GM12891 (cell line): Measurements from ENCODE around the gene DCAF15.

Source experiments
- PAX5 ChIP-seq: IDR thresholded peaks from 2 replicates; pipeline ENCODE4 v1.6.1; 2011; ENCODE audit warnings: low read length, moderate library complexity, mild to moderate bottlenecking; ENCODE audit not compliant: insufficient read depth, severe bottlenecking
- POLR2A ChIP-seq: IDR thresholded peaks from 2 replicates; pipeline ENCODE4 v1.6.1; 2011; ENCODE audit warnings: low read depth, low read length, control low read depth
- POLR2AphosphoS5 ChIP-seq: IDR thresholded peaks from 2 replicates; pipeline ENCODE4 v1.6.1; 2011; ENCODE audit warnings: low read depth, low read length, control low read depth
- POU2F2 ChIP-seq: IDR thresholded peaks from 2 replicates; pipeline ENCODE4 v1.6.1; 2011; ENCODE audit warnings: low read depth, mild to moderate bottlenecking, control low read depth, low read length, moderate library complexity
- SPI1 ChIP-seq: IDR thresholded peaks from 2 replicates; pipeline ENCODE4 v1.6.1; 2011; ENCODE audit warnings: low read depth, low read length, control low read depth
- TAF1 ChIP-seq: IDR thresholded peaks from 2 replicates; pipeline ENCODE4 v1.6.1; 2011; ENCODE audit warnings: low read depth, low read length, control low read depth

- TF ChIP-seq POLR2AphosphoS5 (no peak), POLR2A (no peak), TAF1 (no peak), POU2F2 (no peak), SPI1 (no peak), PAX5 (no peak)
Observed at GRCh38 chr19:13962699-13963602, 10.6 kb downstream of the DCAF15 start.
